OCI-LY7 (cell line): Measurements from ENCODE around the gene DNAL4.

Source experiments
- EZH2phosphoT487 ChIP-seq: fragments of 200-600 bp; sonication (generic); IDR thresholded peaks from 2 replicates; pipeline ENCODE4 v1.6.1; 2018; ENCODE audit warnings: low read depth, borderline replicate concordance, mild to moderate bottlenecking, mixed run types, antibody characterized with exemption, low read length, moderate library complexity, mixed read lengths
- TF ChIP-seq, protein P1 (sequence below): fragments of 200-600 bp; sonication (generic); conservative IDR thresholded peaks from 2 replicates; pipeline ENCODE4 v1.5.1; 2014; ENCODE audit warnings: mild to moderate bottlenecking, antibody characterized with exemption, low read length, moderate library complexity, mixed read lengths

- TF ChIP-seq, protein P1, sequence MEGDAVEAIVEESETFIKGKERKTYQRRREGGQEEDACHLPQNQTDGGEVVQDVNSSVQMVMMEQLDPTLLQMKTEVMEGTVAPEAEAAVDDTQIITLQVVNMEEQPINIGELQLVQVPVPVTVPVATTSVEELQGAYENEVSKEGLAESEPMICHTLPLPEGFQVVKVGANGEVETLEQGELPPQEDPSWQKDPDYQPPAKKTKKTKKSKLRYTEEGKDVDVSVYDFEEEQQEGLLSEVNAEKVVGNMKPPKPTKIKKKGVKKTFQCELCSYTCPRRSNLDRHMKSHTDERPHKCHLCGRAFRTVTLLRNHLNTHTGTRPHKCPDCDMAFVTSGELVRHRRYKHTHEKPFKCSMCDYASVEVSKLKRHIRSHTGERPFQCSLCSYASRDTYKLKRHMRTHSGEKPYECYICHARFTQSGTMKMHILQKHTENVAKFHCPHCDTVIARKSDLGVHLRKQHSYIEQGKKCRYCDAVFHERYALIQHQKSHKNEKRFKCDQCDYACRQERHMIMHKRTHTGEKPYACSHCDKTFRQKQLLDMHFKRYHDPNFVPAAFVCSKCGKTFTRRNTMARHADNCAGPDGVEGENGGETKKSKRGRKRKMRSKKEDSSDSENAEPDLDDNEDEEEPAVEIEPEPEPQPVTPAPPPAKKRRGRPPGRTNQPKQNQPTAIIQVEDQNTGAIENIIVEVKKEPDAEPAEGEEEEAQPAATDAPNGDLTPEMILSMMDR: no peak
- no peak for TF ChIP-seq EZH2phosphoT487
Observed at GRCh38 chr22:38828191-38828590, 34.2 kb upstream of the DNAL4 start.
